GM23338 (cell line): Measurements from ENCODE around the gene TMPRSS9. TPM values are rescaled to one million over a fixed set of nuclear protein-coding genes. Genes with fewer than 3 reads are reported as not detected.

Experiments used
- ATAC-seq: fragments of 200-7000 bp; cut with Tn5 transposase; 3 replicates; pipeline ENCODE4 v1.9.1; 2020
- DNase-seq: peaks from one replicate; pipeline ENCODE4 v3.0.0-alpha.2; 2015; ENCODE audit warnings: low spot score
- H2AFZ ChIP-seq: fragments of 200-600 bp; sonication (generic); 2 replicates; pipeline ENCODE4 v1.8.0; 2016; ENCODE audit warnings: antibody characterized with exemption, mild to moderate bottlenecking, moderate library complexity
- H3F3A ChIP-seq: fragments of 200-600 bp; sonication (generic); replicated peaks from 2 replicates; pipeline ENCODE4 v1.8.0; 2017; ENCODE audit warnings: antibody characterized with exemption, mixed run types, low read depth
- H3K27ac ChIP-seq: fragments of 200-600 bp; sonication (generic); 2 replicates; pipeline ENCODE4 v1.6.1; 2016; ENCODE audit warnings: low read depth
- H3K27me3 ChIP-seq: fragments of 200-600 bp; sonication (generic); 2 replicates; pipeline ENCODE4 v1.8.0; 2016; ENCODE audit warnings: mild to moderate bottlenecking, mixed run types, moderate library complexity; ENCODE audit not compliant: insufficient read depth
- H3K36me3 ChIP-seq: fragments of 200-600 bp; sonication (generic); 2 replicates; pipeline ENCODE4 v1.8.0; 2016; ENCODE audit warnings: mild to moderate bottlenecking; ENCODE audit not compliant: insufficient read depth
- H3K4me1 ChIP-seq: fragments of 200-600 bp; sonication (generic); 2 replicates; pipeline ENCODE4 v1.8.0; 2016; ENCODE audit warnings: mild to moderate bottlenecking, moderate library complexity; ENCODE audit not compliant: insufficient read depth
- H3K4me2 ChIP-seq: fragments of 200-600 bp; sonication (generic); 2 replicates; pipeline ENCODE4 v1.7.1; 2017; ENCODE audit warnings: mixed run types
- H3K4me3 ChIP-seq: fragments of 200-600 bp; sonication (generic); 2 replicates; pipeline ENCODE4 v1.6.1; 2016; ENCODE audit warnings: mixed run types
- H3K79me2 ChIP-seq: fragments of 200-600 bp; sonication (generic); replicated peaks from 2 replicates; pipeline ENCODE4 v1.8.0; 2017; ENCODE audit warnings: mild to moderate bottlenecking; ENCODE audit not compliant: insufficient read depth
- H3K9me2 ChIP-seq: fragments of 200-600 bp; sonication (generic); 2 replicates; pipeline ENCODE4 v1.8.0; 2017; ENCODE audit not compliant: insufficient read depth
- H4K20me1 ChIP-seq: fragments of 200-600 bp; sonication (generic); replicated peaks from 2 replicates; pipeline ENCODE4 v1.8.0; 2017; ENCODE audit warnings: mild to moderate bottlenecking; ENCODE audit not compliant: insufficient read depth
- H3K27ac Mint-ChIP-seq: 2 replicates; pipeline ENCODE4 v1.8.0; 2020; ENCODE audit warnings: inconsistent platforms, mild to moderate bottlenecking, moderate library complexity, mixed read lengths
- H3K27me3 Mint-ChIP-seq: 3 replicates; pipeline ENCODE4 v1.8.0; 2022; ENCODE audit warnings: low read depth, mild to moderate bottlenecking, moderate library complexity, mixed read lengths, inconsistent platforms; ENCODE audit not compliant: insufficient read depth, poor library complexity
- H3K36me3 Mint-ChIP-seq: 3 replicates; pipeline ENCODE4 v1.8.0; 2021; ENCODE audit warnings: low read depth, mild to moderate bottlenecking, inconsistent platforms, moderate library complexity, mixed read lengths
- H3K4me1 Mint-ChIP-seq: 3 replicates; pipeline ENCODE4 v1.8.0; 2020; ENCODE audit warnings: mild to moderate bottlenecking, inconsistent platforms, mixed read lengths
- H3K4me3 Mint-ChIP-seq: 3 replicates; pipeline ENCODE4 v1.8.0; 2021; ENCODE audit warnings: moderate library complexity, mild to moderate bottlenecking, inconsistent platforms, mixed read lengths
- H3K9me3 Mint-ChIP-seq: 3 replicates; pipeline ENCODE4 v1.8.0; 2020; ENCODE audit warnings: moderate library complexity, mild to moderate bottlenecking, inconsistent platforms, mixed read lengths
- CREB1 ChIP-seq: fragments of 250-450 bp; sonication (Bioruptor Pico); IDR thresholded peaks from 2 replicates; pipeline ENCODE4 v1.5.0; 2020; ENCODE audit warnings: low read depth, mild to moderate bottlenecking, moderate library complexity
- CTCF ChIP-seq, 2 experiments: fragments of 200-600 bp in 1 of 2; sonication (generic) in 1 of 2; conservative IDR thresholded peaks; 2 replicates each; pipeline versions ENCODE4 v1.5.1 to v1.6.1; 2016 to 2017; ENCODE audit warnings: antibody characterized with exemption in 2 of 2, low read depth in 2 of 2, mild to moderate bottlenecking in 2 of 2, moderate library complexity in 1 of 2
- EZH2 ChIP-seq: fragments of 200-600 bp; sonication (generic); IDR thresholded peaks from one replicate; pipeline ENCODE4 v1.8.0; 2017; ENCODE audit warnings: antibody characterized with exemption, mild to moderate bottlenecking, low read depth; ENCODE audit not compliant: unreplicated experiment
- EZH2phosphoT487 ChIP-seq: fragments of 200-600 bp; sonication (generic); IDR thresholded peaks from one replicate; pipeline ENCODE4 v1.8.1; 2018; ENCODE audit warnings: antibody characterized with exemption; ENCODE audit not compliant: unreplicated experiment
- JUNB ChIP-seq: IDR thresholded peaks from one replicate; pipeline ENCODE4 v1.6.1; 2016; ENCODE audit warnings: antibody characterized with exemption; ENCODE audit not compliant: unreplicated experiment
- NANOG ChIP-seq: IDR thresholded peaks from 2 replicates; pipeline ENCODE4 v1.6.1; 2016; ENCODE audit warnings: antibody characterized with exemption, borderline replicate concordance
- REST ChIP-seq: IDR thresholded peaks from one replicate; pipeline ENCODE4 v1.6.1; 2018; ENCODE audit warnings: antibody characterized with exemption; ENCODE audit not compliant: unreplicated experiment
- polyA plus RNA-seq: library from polyadenylated mRNA; unstranded; fragments of >200 nt; fragmentation: Nextera tagmentation; extraction: Ambion mirVana; gene quantifications from 2 replicates; pipeline ENCODE4 v1.2.1, GENCODE V29; 2016
- total RNA-seq: library from RNA; depleted of rRNA; stranded (reverse); fragments of >200 nt; shearing (Covaris generic); gene quantifications from 2 replicates; pipeline ENCODE4 v1.2.3, GENCODE V29; 2014

Gene TMPRSS9
- total and polyA plus RNA-seq, 2 experiments from 2014 or later: 0.05 to 0.28 TPM

- TF ChIP-seq EZH2phosphoT487: no peak
- no peak for TF ChIP-seq JUNB
- no peak for TF ChIP-seq EZH2
- no peak for TF ChIP-seq REST
- no peak for TF ChIP-seq CREB1 (CRISPR knock-in tag)
- no peak for TF ChIP-seq NANOG
- TF ChIP-seq CTCF (conservative IDR thresholded peaks at IDR 0.05; ENCODE audit: low read depth in 2 of 2): no peak
Observed at GRCh38 chr19:2436384-2436783, 76.3 kb downstream of the TMPRSS9 start (continued).

- peaks cover 11% of the 10 kb centered on the region for H3K36me3 ChIP-seq
- no peaks in the 10 kb centered on the region for H3K4me1 ChIP-seq
- H3K36me3 Mint-ChIP-seq: peaks cover 42% of the 10 kb centered on the region
- ATAC-seq: no peak
- no peak for TF ChIP-seq CTCF (conservative IDR thresholded peaks at IDR 0.05; ENCODE audit: low read depth in 2 of 2)
- no peak for TF ChIP-seq JUNB
- no peak for TF ChIP-seq NANOG
- no peaks in the 10 kb centered on the region; the same call in 2 of the 3 replicates for H3K9me3 Mint-ChIP-seq
- no peak for DNase-seq
- H3K4me3 ChIP-seq: no peak overlapping the region
- H3K4me2 ChIP-seq: no peak overlapping the region
- no peaks in the 10 kb centered on the region for H3K4me1 Mint-ChIP-seq
- H3K27ac ChIP-seq: no peak overlapping the region
- no peaks in the 10 kb centered on the region for H3K9me2 ChIP-seq
- no peak overlapping the region for H3K4me3 Mint-ChIP-seq
- no peak overlapping the region for H2AFZ ChIP-seq
- peaks cover 19% of the 10 kb centered on the region; the same call in 1 of the 2 replicates for H3K79me2 ChIP-seq
- no peaks in the 10 kb centered on the region for H3K27me3 ChIP-seq
- H3K27me3 Mint-ChIP-seq: peaks cover 3% of the 10 kb centered on the region
- H4K20me1 ChIP-seq: no peaks in the 10 kb centered on the region; the same call in 1 of the 2 replicates
- 0 out of 2 replicates have a peak, but pooled peaks cover 4% of the 10 kb centered on the region for H3F3A ChIP-seq
- no peak overlapping the region for H3K27ac Mint-ChIP-seq
Observed at GRCh38 chr19:2436926-2437325, 76.9 kb downstream of the TMPRSS9 start.
